ENCODE data around the gene ARHGAP22.

ARHGAP22 gene

DNA sequence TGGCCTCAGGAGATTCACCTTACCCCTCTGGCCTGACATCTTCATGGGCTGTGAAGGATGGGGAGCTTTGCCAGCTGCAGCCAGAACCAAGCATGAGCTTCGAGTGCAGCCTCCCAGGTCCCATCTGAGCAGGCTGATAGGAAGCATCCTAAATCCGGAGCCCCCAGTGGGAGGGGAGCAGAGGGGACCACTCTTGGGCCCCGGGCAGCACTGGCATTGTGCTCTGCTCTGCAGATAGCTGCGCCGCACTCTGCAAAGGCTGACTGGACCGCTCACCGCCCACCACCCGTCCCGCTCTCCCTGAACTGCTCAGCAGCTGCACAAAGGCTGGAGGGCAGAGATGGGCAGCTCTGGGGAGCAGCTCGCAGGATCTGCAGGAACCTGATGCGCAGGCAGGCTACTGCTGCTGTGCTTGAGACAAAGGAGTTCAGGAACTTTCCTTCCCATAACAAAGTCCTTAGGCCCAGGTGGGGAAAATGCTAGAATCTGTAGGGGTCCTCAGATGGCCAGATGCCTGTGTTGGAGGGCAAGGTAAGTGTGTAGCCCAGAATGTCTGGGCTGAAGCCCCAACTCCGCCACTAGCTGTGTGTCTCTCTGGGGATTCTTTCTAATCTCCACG lies 51.8 kb downstream of the ARHGAP22 start:
- DNase-seq (ENCODE audit: low read depth in 2 of 2): no peak

GRCh38 chr10:48551861-48552591 lies 52.8 kb downstream of the ARHGAP22 start:
- no peak for DNase-seq (ENCODE audit: low read depth in 2 of 2)

GRCh38 chr10:48550977-48551376 lies 53.9 kb downstream of the ARHGAP22 start:
- DNase-seq (ENCODE audit: low read depth in 2 of 2): no peak

GRCh38 chr10:48550071-48550691 lies 54.7 kb downstream of the ARHGAP22 start:
- no peak for DNase-seq (ENCODE audit: low read depth in 2 of 2)

- no peak for DNase-seq (ENCODE audit: low read depth in 2 of 2)
These were observed 55.6 kb downstream of the ARHGAP22 start for GRCh38 chr10:48549236-48549635.

DNA sequence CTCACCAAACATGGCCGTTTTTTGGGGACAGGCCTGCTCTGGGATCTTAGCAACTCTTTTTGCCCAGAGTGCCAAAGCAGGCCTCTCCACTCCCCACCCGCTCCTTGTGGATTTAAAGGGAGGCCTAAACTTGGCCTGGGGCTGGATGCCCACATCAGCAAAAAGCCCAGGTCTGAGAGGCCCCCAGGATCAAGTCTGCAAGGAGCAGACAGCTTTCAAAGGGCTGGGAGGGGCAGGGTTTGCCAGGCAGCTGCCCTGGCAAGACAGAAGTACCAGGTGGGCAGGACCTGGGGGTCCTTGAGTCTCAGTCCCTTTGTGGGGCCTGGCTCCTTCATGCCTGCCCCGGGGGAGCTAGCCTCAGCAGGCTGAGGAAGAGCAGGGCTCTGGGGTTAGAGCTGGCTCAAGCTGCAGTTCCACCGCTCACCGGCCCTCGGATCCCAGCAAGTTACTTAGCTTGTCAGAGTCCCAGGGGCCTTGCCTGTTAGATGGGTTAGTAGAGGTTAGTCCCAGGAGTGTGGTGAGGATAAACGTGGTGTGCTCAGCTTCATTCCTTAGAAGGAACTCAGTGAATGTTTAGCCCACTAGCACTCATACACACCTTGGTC lies 56.2 kb downstream of the ARHGAP22 start:
- DNase-seq (ENCODE audit: low read depth in 2 of 2): no peak

- no peak for DNase-seq (ENCODE audit: low read depth in 2 of 2)
These were observed 56.9 kb downstream of the ARHGAP22 start for GRCh38 chr10:48547981-48548380.

DNA sequence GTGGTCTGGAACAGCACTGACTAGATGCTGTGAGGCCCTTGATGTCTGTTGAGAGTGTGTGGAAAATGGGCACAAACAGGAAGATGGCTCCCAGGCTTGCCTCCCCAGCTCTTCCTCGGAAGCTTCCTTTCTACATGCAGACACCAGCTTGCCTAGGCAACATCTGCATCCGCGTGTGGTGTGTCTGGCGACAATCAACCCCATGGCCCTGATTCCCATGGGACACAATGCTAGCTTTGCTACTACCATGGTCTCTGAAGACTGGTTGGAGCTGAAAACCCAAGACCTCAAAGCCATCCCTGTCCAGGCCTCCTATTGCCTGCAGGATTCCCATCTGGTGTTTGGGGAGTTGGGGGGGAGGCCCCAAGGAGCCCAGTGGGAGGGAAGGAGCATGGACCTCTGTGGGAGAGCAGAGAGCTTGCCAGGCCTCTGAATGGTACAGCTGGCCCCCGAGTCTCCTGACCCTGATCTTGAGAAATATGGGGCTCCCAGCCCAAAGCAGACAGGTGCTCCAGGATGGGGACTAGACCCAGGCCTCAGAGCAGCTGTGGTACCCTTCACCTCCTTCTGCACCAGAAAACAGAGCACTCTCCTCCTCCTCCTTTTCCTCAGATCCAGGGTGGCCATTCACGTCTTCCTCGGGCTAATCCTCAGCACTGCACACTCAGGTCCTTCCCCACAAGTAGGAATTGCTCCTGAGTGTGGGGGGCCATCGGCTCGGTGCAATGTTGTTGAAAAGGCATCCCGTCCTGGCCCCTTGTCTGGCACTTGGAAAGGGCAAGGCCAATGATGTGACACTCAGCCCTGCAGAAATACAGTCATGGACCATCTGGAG lies 57.6 kb downstream of the ARHGAP22 start:
- no peak for DNase-seq (ENCODE audit: low read depth in 2 of 2)

- DNase-seq (ENCODE audit: low read depth in 2 of 2): no peak
These were observed 59.3 kb downstream of the ARHGAP22 start for GRCh38 chr10:48545462-48546145.

DNA sequence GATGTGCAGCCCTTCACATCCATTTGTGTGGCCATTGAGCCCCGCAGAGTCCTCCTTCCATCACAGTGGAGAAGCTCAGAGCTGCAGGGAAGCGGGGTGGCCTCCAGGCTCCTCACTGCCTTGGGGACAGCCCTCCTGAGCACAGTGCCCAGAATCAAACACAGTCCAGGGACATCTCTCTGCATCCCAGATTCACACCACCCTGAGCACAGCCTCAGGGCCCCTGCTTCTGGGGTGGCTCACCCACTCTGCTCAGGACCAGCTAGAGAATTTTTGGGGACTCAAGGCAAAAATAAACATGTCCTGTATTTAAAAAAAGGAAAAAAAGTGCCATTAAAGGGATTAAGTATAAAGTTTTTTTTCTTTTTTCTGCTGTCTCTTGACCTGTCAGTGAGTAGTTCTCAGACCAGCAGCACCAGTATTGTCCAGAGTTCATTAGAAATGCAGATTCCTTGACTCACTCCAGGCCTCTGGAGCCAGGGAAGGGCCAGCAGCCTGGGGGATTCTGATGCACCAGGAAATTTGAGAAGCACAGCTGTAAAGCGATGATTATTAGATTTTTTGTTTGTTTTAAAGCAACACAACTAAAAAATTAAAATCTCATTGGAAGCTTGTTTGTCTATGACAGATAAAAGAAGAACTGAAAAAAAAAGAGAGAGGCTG lies 61.6 kb downstream of the ARHGAP22 start:
- DNase-seq (ENCODE audit: low read depth in 2 of 2): no peak

DNA sequence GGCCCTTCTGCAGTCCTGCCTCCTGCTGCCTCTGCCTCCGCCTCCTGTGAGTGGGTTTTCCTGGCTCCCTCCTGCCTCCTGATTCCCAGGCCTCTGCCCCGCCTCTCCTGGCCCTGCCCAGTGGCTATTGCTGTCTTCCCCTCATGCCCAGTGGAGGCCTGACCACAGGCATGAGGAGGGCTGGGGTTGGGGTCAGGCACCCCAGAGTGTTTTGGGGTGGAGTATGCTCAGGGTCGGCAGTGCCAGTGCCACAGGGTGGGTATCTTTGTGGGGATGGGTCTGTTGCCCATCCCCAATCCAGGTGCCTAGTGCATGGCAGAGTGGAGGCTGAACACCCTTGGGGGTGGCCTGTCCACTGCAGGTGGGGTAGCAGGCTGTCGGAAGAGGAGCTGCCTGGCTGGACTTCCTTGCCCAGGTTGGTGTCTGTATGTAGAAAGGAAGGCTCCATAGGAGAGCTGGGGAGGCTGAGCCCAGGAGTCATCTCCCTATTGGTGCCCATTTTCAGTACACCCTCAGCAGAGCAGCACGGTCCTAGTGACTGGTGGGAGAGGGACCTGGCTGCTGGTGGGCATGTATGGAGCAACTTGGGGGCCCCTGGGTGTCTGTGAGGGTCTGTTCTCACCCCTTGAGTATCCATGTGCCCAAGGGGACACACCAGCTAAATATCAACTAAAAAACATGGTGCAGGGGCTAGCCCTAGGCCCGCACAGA lies 62.2 kb downstream of the ARHGAP22 start:
- no peak for DNase-seq (ENCODE audit: low read depth in 2 of 2)

GRCh38 chr10:48541144-48541795 lies 63.6 kb downstream of the ARHGAP22 start:
- no peak for DNase-seq (ENCODE audit: low read depth in 2 of 2)

- no peak for DNase-seq (ENCODE audit: low read depth in 2 of 2)
These were observed 66.3 kb downstream of the ARHGAP22 start for GRCh38 chr10:48538611-48539010.

- no peak for DNase-seq (ENCODE audit: low read depth in 2 of 2)
These were observed 67.7 kb downstream of the ARHGAP22 start for GRCh38 chr10:48536916-48537890.

- no peak for DNase-seq (ENCODE audit: low read depth in 2 of 2)
These were observed 68.7 kb downstream of the ARHGAP22 start for GRCh38 chr10:48536156-48536500.

DNA sequence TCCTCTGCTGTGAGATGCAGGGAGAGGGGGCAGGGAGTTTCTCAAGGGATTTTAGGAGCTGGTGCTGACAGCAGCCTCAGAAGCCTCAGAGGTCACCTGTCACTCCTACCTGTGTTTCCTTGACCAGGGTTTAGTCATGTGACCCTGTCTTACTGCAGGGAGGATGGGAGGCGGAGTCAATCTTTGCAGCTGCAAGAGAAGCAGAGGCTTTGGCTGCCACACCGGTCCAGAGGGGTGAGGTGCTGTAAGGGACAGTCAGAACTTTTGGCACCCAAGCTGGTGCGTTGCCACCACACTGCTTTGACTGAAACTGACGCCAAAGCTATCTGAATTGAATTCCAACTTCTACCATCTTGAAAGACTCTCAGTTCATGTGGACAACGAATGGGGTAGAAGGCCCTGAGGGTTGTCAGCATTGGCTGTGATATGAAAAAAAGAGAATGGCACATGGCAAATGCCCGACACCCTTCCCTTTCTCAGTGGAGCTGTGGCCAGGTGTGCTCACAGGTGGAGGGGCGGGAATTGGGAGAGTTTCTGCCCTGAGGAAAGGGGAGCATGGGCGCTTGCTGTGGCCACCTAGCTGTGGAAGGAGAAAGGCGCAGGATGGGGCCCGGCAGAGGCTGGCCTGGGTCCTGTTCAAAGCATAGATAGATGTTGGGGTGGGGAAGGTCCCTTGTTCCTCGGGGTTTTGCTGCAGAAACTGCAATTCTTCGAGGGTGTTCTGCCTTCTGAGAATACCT lies 69.3 kb downstream of the ARHGAP22 start:
- DNase-seq (ENCODE audit: low read depth in 2 of 2): no peak

- no peak for DNase-seq (ENCODE audit: low read depth in 2 of 2)
These were observed 70.7 kb downstream of the ARHGAP22 start for GRCh38 chr10:48533951-48534720.

All from activated CD8-positive, alpha-beta memory T cell treated with anti-CD3 and anti-CD28 coated beads for 4 hours (primary cell).